NCI-H2196 (cell line): ENCODE measurements around the gene DMWD.
"Not testable (repeated sequence)": the region's sequence is repeated elsewhere in the genome, so short reads cannot be mapped to it uniquely, and the experiment has no call there.

Experiments
- DNase-seq: peaks from one replicate; lab custom pipeline; 2025; ENCODE audit not compliant: unreplicated experiment; lab: John Stamatoyannopoulos, UW

The DMWD gene

GRCh38 chr19:45816236-45817009 is 23.8 kb upstream of the DMWD start:
- no peak for DNase-seq

- DNase-seq = no peak
Measured at GRCh38 chr19:45815481-45816216, 23.0 kb upstream of the DMWD start.

- DNase-seq = no peak
Measured at GRCh38 chr19:45814851-45815480, 22.3 kb upstream of the DMWD start, which contains the start of gene RSPH6A. TSS of gene RSPH6A (minus strand) at chr19:45815308. CDS start at chr19:45815176, 132 bp downstream.

- DNase-seq = no peak
Measured at GRCh38 chr19:45814166-45814780, 21.6 kb upstream of the DMWD start.

GRCh38 chr19:45812297-45812696 is 19.7 kb upstream of the DMWD start:
- DNase-seq = no peak

- DNase-seq = peak; percentile 65
Measured at GRCh38 chr19:45809643-45810159, 17.1 kb upstream of the DMWD start.

GRCh38 chr19:45805719-45806118 is 13.1 kb upstream of the DMWD start:
- DNase-seq = no peak

- no peak for DNase-seq
Measured at GRCh38 chr19:45804959-45805230, 12.2 kb upstream of the DMWD start.

- no peak for DNase-seq
Measured at GRCh38 chr19:45804140-45804958, 11.7 kb upstream of the DMWD start.

GRCh38 chr19:45801603-45802175 is 9.0 kb upstream of the DMWD start:
- DNase-seq = no peak

GRCh38 chr19:45800070-45800553 is 7.5 kb upstream of the DMWD start:
- DNase-seq = no peak

- DNase-seq = not testable (repeated sequence)
Measured at GRCh38 chr19:45799541-45799940, 6.9 kb upstream of the DMWD start.

GRCh38 chr19:45798995-45799517 is 6.4 kb upstream of the DMWD start:
- peak; percentile 64 for DNase-seq

GRCh38 chr19:45794627-45795026 is 2.0 kb upstream of the DMWD start:
- DNase-seq = no peak

- DNase-seq = no peak
Measured at GRCh38 chr19:45793876-45794275, 1.2 kb upstream of the DMWD start.

- DNase-seq = no peak
Measured at GRCh38 chr19:45793178-45793564, 526 bp upstream of the DMWD start.

- no peak for DNase-seq
Measured at GRCh38 chr19:45791744-45792469, 738 bp downstream of the DMWD start.

GRCh38 chr19:45790942-45791341 is 1.7 kb downstream of the DMWD start:
- DNase-seq = no peak
